ENCODE data around the gene ANAPC4.

DNA sequence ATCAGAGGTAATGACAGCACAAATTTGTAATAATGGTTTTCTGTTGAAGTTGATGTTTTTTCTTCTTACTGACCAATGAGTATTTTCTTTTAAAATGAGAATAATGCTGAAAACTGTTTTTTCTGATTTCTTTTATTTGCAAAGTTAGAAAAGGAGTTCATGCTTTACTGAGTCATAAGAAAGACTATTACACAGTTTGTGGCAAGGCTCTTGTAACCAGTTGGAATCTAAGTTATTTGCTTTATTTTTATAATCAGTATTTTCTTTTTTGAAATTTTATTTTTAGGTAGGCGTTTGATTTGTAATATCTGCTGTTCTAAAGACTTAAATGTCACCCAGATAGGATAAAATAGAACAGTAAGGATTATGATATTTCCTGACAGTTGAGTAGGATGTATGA lies 25.5 kb downstream of the ANAPC4 start:
- no peak for TF ChIP-seq EZH2phosphoT487 (IDR thresholded peaks at IDR 0.05; ENCODE audit: insufficient read depth, low read depth)
- no peak for TF ChIP-seq EZH2 (IDR thresholded peaks at IDR 0.05; ENCODE audit: insufficient read depth, poor library complexity, severe bottlenecking)
